ENCODE data around the gene DYNC2H1. TPM values are rescaled to one million over a fixed set of nuclear protein-coding genes. Genes with fewer than 3 reads are reported as not detected.

DYNC2H1 gene
- total and polyA plus RNA-seq, 4 donors: 0.88 to 22.1 (median 16.5) TPM

DNA sequence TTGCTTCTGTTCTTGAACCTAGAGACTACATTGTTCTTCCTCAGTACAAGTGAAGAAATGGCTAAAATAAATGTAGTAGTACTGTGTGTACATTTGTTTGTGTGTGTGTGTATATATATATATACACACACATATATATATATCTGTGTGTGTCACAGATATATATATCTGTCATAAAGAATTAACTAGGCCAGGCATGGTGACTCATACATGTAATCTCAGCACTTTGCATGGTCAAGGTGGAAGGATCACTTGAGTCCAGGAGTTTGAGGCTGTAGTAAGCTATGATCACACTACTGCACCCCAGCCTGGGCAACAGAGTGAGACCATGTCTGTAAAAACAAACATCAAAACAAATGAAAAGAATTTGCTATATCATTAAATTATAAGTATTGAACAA, 164.8 kb downstream of the DYNC2H1 start:
- DNase-seq (no peak), ATAC-seq (ENCODE audit: low FRiP score) (no peak)
- Histone ChIP-seq H3K27ac (ENCODE audit: low read depth in 1 of 2, low read length in 2 of 2) (no peak overlapping the region), H3K9me3 (ENCODE audit: control insufficient read depth, low read length) (no peaks in the 10 kb centered on the region), H3K27me3 (ENCODE audit: control insufficient read depth in 1 of 2, insufficient read depth in 2 of 2, low read length in 1 of 2) (no peaks in the 10 kb centered on the region), H3K4me3 (ENCODE audit: low read length in 2 of 2) (no peak overlapping the region), H3K36me3 (ENCODE audit: control insufficient read depth in 1 of 2, insufficient read depth in 2 of 2, low read length in 1 of 2) (no peaks in the 10 kb centered on the region), H3K4me1 (ENCODE audit: control insufficient read depth in 1 of 2, insufficient read depth in 2 of 2, low read length in 2 of 2) (no peaks in the 10 kb centered on the region)
- intact Hi-C loops (cut with DNase I): no loop called here

DNA sequence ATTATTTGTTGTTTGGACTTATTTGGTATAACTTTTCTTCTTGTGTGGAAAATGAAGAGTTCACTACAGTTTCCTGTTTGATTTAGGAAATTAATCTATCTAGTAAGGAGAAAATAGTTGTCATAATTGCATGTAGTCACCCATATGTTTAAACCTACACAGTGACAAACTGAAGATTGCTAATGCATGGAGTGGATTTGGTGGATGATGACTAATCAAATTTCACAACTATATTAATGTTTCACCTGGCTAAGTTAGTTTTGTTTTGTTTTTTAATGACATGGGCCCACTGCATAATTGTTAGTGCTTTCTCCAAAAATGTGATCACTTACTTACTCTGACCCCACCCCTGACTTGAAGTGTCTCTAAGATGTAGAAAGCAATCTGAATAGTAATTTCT, 170.6 kb downstream of the DYNC2H1 start:
- Histone ChIP-seq H3K4me3 (ENCODE audit: low read length in 2 of 2) (no peak overlapping the region), H3K4me1 (ENCODE audit: control insufficient read depth in 1 of 2, insufficient read depth in 2 of 2, low read length in 2 of 2) (no peaks in the 10 kb centered on the region), H3K27me3 (ENCODE audit: control insufficient read depth in 1 of 2, insufficient read depth in 2 of 2, low read length in 1 of 2) (no peaks in the 10 kb centered on the region), H3K9me3 (ENCODE audit: control insufficient read depth, low read length) (no peaks in the 10 kb centered on the region), H3K27ac (ENCODE audit: low read depth in 1 of 2, low read length in 2 of 2) (no peak overlapping the region), H3K36me3 (ENCODE audit: control insufficient read depth in 1 of 2, insufficient read depth in 2 of 2, low read length in 1 of 2) (no peaks in the 10 kb centered on the region)
- intact Hi-C loops (cut with DNase I): no loop called here
- DNase-seq: no peak
- ATAC-seq (ENCODE audit: low FRiP score): no peak

DNA sequence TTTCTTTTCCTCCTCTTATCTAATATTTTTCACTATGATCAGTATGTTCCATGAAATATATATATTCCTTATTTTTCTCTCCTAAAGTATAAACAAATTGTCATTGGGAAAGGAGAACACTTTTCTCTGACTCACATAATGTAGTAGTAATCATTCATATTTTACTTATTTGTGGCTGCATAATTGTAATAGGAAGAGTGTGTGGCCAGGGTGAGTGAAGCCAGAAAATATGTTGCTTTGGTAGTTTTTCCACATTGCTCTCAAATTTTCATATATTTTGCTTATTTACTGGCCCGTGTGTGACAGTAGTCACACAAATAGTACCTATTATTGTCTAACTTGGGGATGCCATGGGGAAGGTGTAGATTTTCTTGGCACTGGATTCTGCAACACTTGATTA, 172.1 kb downstream of the DYNC2H1 start:
- ATAC-seq (ENCODE audit: low FRiP score) (no peak), DNase-seq (no peak)
- WGBS, 2 donors: 92 to 94% methylated on average over 1 of the region's 1 CpG
- intact Hi-C loops (cut with DNase I): no loop called here
- no peaks in the 10 kb centered on the region for H3K4me1 ChIP-seq (ENCODE audit: control insufficient read depth in 1 of 2, insufficient read depth in 2 of 2, low read length in 2 of 2)
- H3K9me3 ChIP-seq (ENCODE audit: control insufficient read depth, low read length): no peaks in the 10 kb centered on the region
- H3K27me3 ChIP-seq (ENCODE audit: control insufficient read depth in 1 of 2, insufficient read depth in 2 of 2, low read length in 1 of 2): no peaks in the 10 kb centered on the region
- no peak overlapping the region for H3K27ac ChIP-seq (ENCODE audit: low read depth in 1 of 2, low read length in 2 of 2)
- no peaks in the 10 kb centered on the region for H3K36me3 ChIP-seq (ENCODE audit: control insufficient read depth in 1 of 2, insufficient read depth in 2 of 2, low read length in 1 of 2)
- H3K4me3 ChIP-seq (ENCODE audit: low read length in 2 of 2): no peak overlapping the region

DNA sequence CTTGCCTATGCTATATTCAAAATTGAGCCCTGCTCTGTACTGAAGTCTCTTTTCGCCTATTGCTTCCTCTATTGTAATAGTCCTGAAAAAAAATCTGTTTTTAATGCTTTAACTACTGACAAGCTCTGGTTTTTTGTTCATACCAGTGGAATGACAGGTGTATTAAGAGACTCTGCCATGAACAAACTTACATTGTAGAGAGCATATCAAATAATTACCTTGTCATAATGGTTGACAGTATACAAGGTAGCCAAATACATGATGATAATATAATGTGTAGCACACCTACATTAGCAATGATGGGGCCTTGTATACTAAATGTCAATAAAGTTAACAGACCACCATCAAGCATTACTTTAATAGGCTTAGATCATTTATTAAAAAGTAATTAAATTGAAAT, 175.0 kb downstream of the DYNC2H1 start:
- DNase-seq: no peak
- Histone ChIP-seq H3K4me1 (ENCODE audit: control insufficient read depth in 1 of 2, insufficient read depth in 2 of 2, low read length in 2 of 2) (no peaks in the 10 kb centered on the region), H3K9me3 (ENCODE audit: control insufficient read depth, low read length) (no peaks in the 10 kb centered on the region), H3K36me3 (ENCODE audit: control insufficient read depth in 1 of 2, insufficient read depth in 2 of 2, low read length in 1 of 2) (peaks cover 0 to 3% of the 10 kb centered on the region in 2 donors), H3K4me3 (ENCODE audit: low read length in 2 of 2) (no peak overlapping the region), H3K27me3 (ENCODE audit: control insufficient read depth in 1 of 2, insufficient read depth in 2 of 2, low read length in 1 of 2) (no peaks in the 10 kb centered on the region), H3K27ac (ENCODE audit: low read depth in 1 of 2, low read length in 2 of 2) (no peak overlapping the region)
- no peak for ATAC-seq (ENCODE audit: low FRiP score)
- 96 to 100% methylated on average over 1 of the region's 1 CpG for WGBS, 2 donors
- intact Hi-C loops (cut with DNase I): no loop called here

DNA sequence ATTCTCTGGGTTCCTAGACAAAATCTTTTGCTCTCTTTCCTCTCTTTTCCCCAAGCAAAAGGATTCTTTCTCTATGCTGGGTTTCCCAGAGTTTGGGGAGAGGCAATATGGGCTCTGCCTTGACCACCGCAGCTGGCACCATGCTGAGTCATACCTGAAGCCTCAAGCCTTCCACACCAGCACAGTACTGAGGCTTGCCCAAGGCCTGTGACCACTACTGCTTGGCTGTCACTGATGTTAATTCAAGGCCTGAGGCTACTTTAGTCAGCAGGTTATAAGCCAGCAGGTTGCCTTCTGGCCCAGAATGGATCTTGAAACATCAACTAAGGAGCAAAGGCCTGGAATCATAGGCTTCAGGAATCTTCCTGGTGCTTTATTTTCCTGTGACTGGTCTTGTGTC, 185.3 kb downstream of the DYNC2H1 start:
- Histone ChIP-seq H3K27ac (ENCODE audit: low read depth in 1 of 2, low read length in 2 of 2) (no peak overlapping the region), H3K4me3 (ENCODE audit: low read length in 2 of 2) (no peak overlapping the region), H3K36me3 (ENCODE audit: control insufficient read depth in 1 of 2, insufficient read depth in 2 of 2, low read length in 1 of 2) (peaks cover 0 to 9% of the 10 kb centered on the region in 2 donors), H3K9me3 (ENCODE audit: control insufficient read depth, low read length) (peaks cover 13% of the 10 kb centered on the region), H3K4me1 (ENCODE audit: control insufficient read depth in 1 of 2, insufficient read depth in 2 of 2, low read length in 2 of 2) (no peaks in the 10 kb centered on the region), H3K27me3 (ENCODE audit: control insufficient read depth in 1 of 2, insufficient read depth in 2 of 2, low read length in 1 of 2) (no peaks in the 10 kb centered on the region)
- ATAC-seq (ENCODE audit: low FRiP score) (no peak), DNase-seq (no peak)
- 100% methylated on average over 1 of the region's 1 CpG for WGBS, 2 donors
- intact Hi-C loops (cut with DNase I): no loop called here

DNA sequence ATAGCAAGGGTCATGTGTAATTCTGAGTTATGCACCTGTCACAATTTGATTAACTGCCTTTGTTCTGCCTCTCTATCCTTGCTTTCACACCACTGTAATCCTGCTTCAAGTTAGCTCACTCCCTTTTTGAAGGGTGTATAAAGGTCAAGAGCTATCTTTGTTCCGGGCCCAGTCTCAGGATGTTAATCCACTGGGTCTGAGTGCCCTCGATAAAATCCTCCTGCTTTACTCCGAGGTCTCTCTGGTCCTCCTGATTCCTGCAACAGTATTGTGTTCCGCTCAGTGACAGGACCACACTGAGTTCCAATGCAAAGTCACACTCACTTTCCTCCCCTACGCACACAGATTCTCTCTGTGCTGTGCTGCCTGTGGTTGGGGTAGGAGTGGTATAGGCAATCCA, 186.5 kb downstream of the DYNC2H1 start:
- H3K9me3 ChIP-seq (ENCODE audit: control insufficient read depth, low read length): peaks cover 13% of the 10 kb centered on the region
- H3K4me3 ChIP-seq (ENCODE audit: low read length in 2 of 2): no peak overlapping the region
- ATAC-seq (ENCODE audit: low FRiP score) (no peak), DNase-seq (no peak)
- no peaks in the 10 kb centered on the region for H3K4me1 ChIP-seq (ENCODE audit: control insufficient read depth in 1 of 2, insufficient read depth in 2 of 2, low read length in 2 of 2)
- H3K36me3 ChIP-seq (ENCODE audit: control insufficient read depth in 1 of 2, insufficient read depth in 2 of 2, low read length in 1 of 2): peaks cover 0 to 9% of the 10 kb centered on the region in 2 donors
- no peak overlapping the region for H3K27ac ChIP-seq (ENCODE audit: low read depth in 1 of 2, low read length in 2 of 2)
- WGBS, 2 donors: 98 to 99% methylated on average over 5 of the region's 5 CpGs
- H3K27me3 ChIP-seq (ENCODE audit: control insufficient read depth in 1 of 2, insufficient read depth in 2 of 2, low read length in 1 of 2): no peaks in the 10 kb centered on the region
- intact Hi-C loops (cut with DNase I): no loop called here

DNA sequence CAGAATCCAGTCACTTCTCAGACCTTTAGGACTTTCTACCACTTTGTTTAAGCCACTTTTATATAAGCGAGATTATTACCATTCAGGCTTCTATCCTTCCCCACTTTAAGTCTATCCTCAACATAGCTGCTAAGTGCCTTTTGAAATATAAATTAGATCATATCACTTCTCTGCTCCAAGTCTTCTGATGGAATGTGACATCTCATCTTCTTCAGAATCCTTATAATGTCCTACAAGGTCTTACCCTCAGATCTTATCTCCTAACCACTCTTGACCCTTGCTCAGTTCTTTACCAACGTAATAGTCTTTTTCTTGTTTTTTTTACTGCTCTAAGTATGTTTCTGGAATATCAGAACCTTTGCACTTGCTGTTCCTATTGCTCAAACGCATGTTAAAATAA, 188.7 kb downstream of the DYNC2H1 start:
- intact Hi-C loops (cut with DNase I): no loop called here
- WGBS, 2 donors: 74 to 85% methylated on average over 3 of the region's 3 CpGs
- DNase-seq (no peak), ATAC-seq (ENCODE audit: low FRiP score) (no peak)
- peaks cover 0 to 7% of the 10 kb centered on the region in 2 donors for H3K36me3 ChIP-seq (ENCODE audit: control insufficient read depth in 1 of 2, insufficient read depth in 2 of 2, low read length in 1 of 2)
- H3K4me1 ChIP-seq (ENCODE audit: control insufficient read depth in 1 of 2, insufficient read depth in 2 of 2, low read length in 2 of 2): no peaks in the 10 kb centered on the region
- H3K27ac ChIP-seq (ENCODE audit: low read depth in 1 of 2, low read length in 2 of 2): no peak overlapping the region
- peaks cover 10% of the 10 kb centered on the region for H3K9me3 ChIP-seq (ENCODE audit: control insufficient read depth, low read length)
- no peaks in the 10 kb centered on the region for H3K27me3 ChIP-seq (ENCODE audit: control insufficient read depth in 1 of 2, insufficient read depth in 2 of 2, low read length in 1 of 2)
- H3K4me3 ChIP-seq (ENCODE audit: low read length in 2 of 2): no peak overlapping the region

DNA sequence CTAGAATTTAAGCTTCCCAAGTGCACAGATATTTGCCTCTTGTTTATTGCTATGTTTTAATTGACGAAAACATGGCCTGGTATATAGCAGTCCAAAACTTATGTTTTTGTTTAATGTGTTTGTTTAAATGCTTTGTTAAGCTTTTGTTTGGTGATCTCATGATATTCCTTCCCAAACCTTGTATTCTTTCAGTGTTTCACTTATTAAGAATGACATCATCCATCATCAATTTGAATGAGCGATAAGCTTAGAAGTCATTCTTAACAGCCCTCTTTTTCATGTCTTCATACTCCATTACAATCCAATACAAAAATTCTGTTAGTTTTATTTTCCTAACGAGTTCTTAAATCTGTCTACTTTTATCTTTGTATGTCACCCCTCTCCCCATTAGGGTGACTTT, 206.0 kb downstream of the DYNC2H1 start:
- no peaks in the 10 kb centered on the region for H3K36me3 ChIP-seq (ENCODE audit: control insufficient read depth in 1 of 2, insufficient read depth in 2 of 2, low read length in 1 of 2)
- no peaks in the 10 kb centered on the region for H3K4me1 ChIP-seq (ENCODE audit: control insufficient read depth in 1 of 2, insufficient read depth in 2 of 2, low read length in 2 of 2)
- 87 to 92% methylated on average over 3 of the region's 3 CpGs for WGBS, 2 donors
- H3K9me3 ChIP-seq (ENCODE audit: control insufficient read depth, low read length): no peaks in the 10 kb centered on the region
- intact Hi-C loops (cut with DNase I): no loop called here
- DNase-seq (no peak), ATAC-seq (ENCODE audit: low FRiP score) (no peak)
- no peak overlapping the region for H3K27ac ChIP-seq (ENCODE audit: low read depth in 1 of 2, low read length in 2 of 2)
- H3K4me3 ChIP-seq (ENCODE audit: low read length in 2 of 2): no peak overlapping the region
- no peaks in the 10 kb centered on the region for H3K27me3 ChIP-seq (ENCODE audit: control insufficient read depth in 1 of 2, insufficient read depth in 2 of 2, low read length in 1 of 2)

DNA sequence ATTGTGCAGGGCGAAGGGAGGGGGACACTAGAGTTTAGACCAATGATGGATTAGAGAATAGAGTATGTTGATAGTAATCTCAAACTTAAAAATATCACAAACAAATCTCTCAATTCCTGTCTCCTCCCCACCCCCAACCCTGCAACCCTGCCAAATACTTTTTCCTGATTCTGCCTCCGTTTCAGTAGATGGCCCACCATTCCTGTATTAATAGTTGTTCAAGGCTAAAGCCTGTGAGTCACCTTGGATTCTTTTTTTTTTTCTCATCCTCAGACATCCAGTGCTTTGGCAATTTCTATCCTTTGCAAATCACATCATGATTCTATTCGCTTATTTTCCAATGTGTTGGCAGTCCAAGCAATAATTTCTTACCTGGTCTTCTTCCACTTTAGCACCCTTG, 207.9 kb downstream of the DYNC2H1 start:
- 79 to 80% methylated on average over 3 of the region's 3 CpGs for WGBS, 2 donors
- Histone ChIP-seq H3K9me3 (ENCODE audit: control insufficient read depth, low read length) (no peaks in the 10 kb centered on the region), H3K27me3 (ENCODE audit: control insufficient read depth in 1 of 2, insufficient read depth in 2 of 2, low read length in 1 of 2) (no peaks in the 10 kb centered on the region), H3K27ac (ENCODE audit: low read depth in 1 of 2, low read length in 2 of 2) (no peak overlapping the region), H3K4me1 (ENCODE audit: control insufficient read depth in 1 of 2, insufficient read depth in 2 of 2, low read length in 2 of 2) (no peaks in the 10 kb centered on the region), H3K4me3 (ENCODE audit: low read length in 2 of 2) (no peak overlapping the region), H3K36me3 (ENCODE audit: control insufficient read depth in 1 of 2, insufficient read depth in 2 of 2, low read length in 1 of 2) (no peaks in the 10 kb centered on the region)
- no peak for DNase-seq
- no peak for ATAC-seq (ENCODE audit: low FRiP score)
- intact Hi-C loops (cut with DNase I): no loop called here

All from aorta (tissue), 5 donors.